DND-41 (cell line): ENCODE results near the gene KRTAP9-6.
"Not testable (repeated sequence)": the region's sequence is repeated elsewhere in the genome, so short reads cannot be mapped to it uniquely, and the experiment has no call there.

ENCODE experiments used
- ATAC-seq: fragments of 200-7000 bp; cut with Tn5 transposase; 3 replicates; pipeline ENCODE4 v1.9.1; 2021; ENCODE audit warnings: low read depth; ENCODE audit not compliant: insufficient read depth
- DNase-seq: peaks from one replicate; pipeline ENCODE4 v3.0.0-alpha.2; 2020
- H2AFZ ChIP-seq: 2 replicates; pipeline ENCODE4 v1.6.0; 2012; ENCODE audit warnings: low read depth, low read length
- H3K27ac ChIP-seq: 2 replicates; pipeline ENCODE4 v1.5.1; 2012; ENCODE audit warnings: low read length, inconsistent platforms
- H3K27me3 ChIP-seq: fragments of 200-600 bp; sonication (generic); 2 replicates; pipeline ENCODE4 v1.6.0; 2012; ENCODE audit warnings: low read length, mild to moderate bottlenecking, inconsistent platforms; ENCODE audit not compliant: insufficient read depth, poor library complexity
- H3K36me3 ChIP-seq: 2 replicates; pipeline ENCODE4 v1.5.1; 2012; ENCODE audit warnings: low read length, inconsistent platforms; ENCODE audit not compliant: insufficient read depth
- H3K4me1 ChIP-seq: 2 replicates; pipeline ENCODE4 v1.5.1; 2012; ENCODE audit warnings: mild to moderate bottlenecking, low read length; ENCODE audit not compliant: insufficient read depth
- H3K4me2 ChIP-seq: 2 replicates; pipeline ENCODE4 v1.6.0; 2012; ENCODE audit warnings: mild to moderate bottlenecking, moderate library complexity, low read length, inconsistent platforms; ENCODE audit not compliant: insufficient read depth
- H3K4me3 ChIP-seq, 2 experiments: fragments of 200-600 bp in 1 of 2; shearing (Covaris generic) in 1 of 2; 2 replicates each; pipeline ENCODE4 v1.5.1; 2012 to 2016; ENCODE audit warnings: inconsistent platforms in 2 of 2, low read length in 2 of 2, mild to moderate bottlenecking in 2 of 2, low read depth in 1 of 2, moderate library complexity in 1 of 2
- H3K79me2 ChIP-seq: 2 replicates; pipeline ENCODE4 v1.6.0; 2012; ENCODE audit warnings: low read length, inconsistent platforms; ENCODE audit not compliant: insufficient read depth
- H3K9ac ChIP-seq: 2 replicates; pipeline ENCODE4 v1.6.0; 2012; ENCODE audit warnings: low read depth, mild to moderate bottlenecking, inconsistent platforms, low read length, moderate library complexity
- H3K9me3 ChIP-seq: 2 replicates; pipeline ENCODE4 v1.5.1; 2012; ENCODE audit warnings: low read length, moderate library complexity, mild to moderate bottlenecking, inconsistent platforms; ENCODE audit not compliant: insufficient read depth, severe bottlenecking
- H4K20me1 ChIP-seq: 2 replicates; pipeline ENCODE4 v1.6.0; 2012; ENCODE audit warnings: low read length; ENCODE audit not compliant: insufficient read depth
- CTCF ChIP-seq: IDR thresholded peaks from 2 replicates; pipeline ENCODE4 v1.5.1; 2012; ENCODE audit warnings: borderline replicate concordance, low read length, moderate library complexity, mild to moderate bottlenecking; ENCODE audit not compliant: poor library complexity, severe bottlenecking; ENCODE audit errors: extremely low read depth
- EZH2 ChIP-seq: IDR thresholded peaks from 3 replicates; pipeline ENCODE4 v1.6.1; 2012; ENCODE audit warnings: borderline replicate concordance, low read depth, mild to moderate bottlenecking, moderate library complexity, low read length, inconsistent platforms; ENCODE audit not compliant: severe bottlenecking

Gene KRTAP9-6

GRCh38 chr17:41263212-41263611 is 2.0 kb upstream of the KRTAP9-6 start:
- no peak overlapping the region for H3K27ac ChIP-seq
- no peak overlapping the region for H2AFZ ChIP-seq
- no peak for ATAC-seq
- H3K4me1 ChIP-seq, result no peaks in the 10 kb centered on the region
- no peaks in the 10 kb centered on the region for H3K9me3 ChIP-seq
- no peaks in the 10 kb centered on the region for H3K36me3 ChIP-seq
- H3K9ac ChIP-seq, result no peak overlapping the region
- H4K20me1 ChIP-seq, result no peaks in the 10 kb centered on the region
- no peak overlapping the region for H3K4me2 ChIP-seq
- no peak for DNase-seq
- no peak overlapping the region for H3K4me3 ChIP-seq
- H3K79me2 ChIP-seq, result no peaks in the 10 kb centered on the region
- peaks cover 13% of the 10 kb centered on the region for H3K27me3 ChIP-seq
- no peak for TF ChIP-seq CTCF
- no peak for TF ChIP-seq EZH2

GRCh38 chr17:41264599-41264998 is 579 bp upstream of the KRTAP9-6 start:
- ATAC-seq (no peak), DNase-seq (no peak)
- peaks cover 13% of the 10 kb centered on the region for H3K27me3 ChIP-seq
- H3K9me3 ChIP-seq, result no peaks in the 10 kb centered on the region
- no peak overlapping the region for H3K4me3 ChIP-seq
- H3K4me2 ChIP-seq, result no peak overlapping the region
- H3K27ac ChIP-seq, result no peak overlapping the region
- no peak for TF ChIP-seq EZH2
- no peak for TF ChIP-seq CTCF
- H3K36me3 ChIP-seq, result no peaks in the 10 kb centered on the region
- H3K79me2 ChIP-seq, result no peaks in the 10 kb centered on the region
- H2AFZ ChIP-seq, result no peak overlapping the region
- no peaks in the 10 kb centered on the region for H3K4me1 ChIP-seq
- no peak overlapping the region for H3K9ac ChIP-seq
- H4K20me1 ChIP-seq, result no peaks in the 10 kb centered on the region

- Histone ChIP-seq H3K9ac (no peak overlapping the region), H3K9me3 (no peaks in the 10 kb centered on the region), H2AFZ (no peak overlapping the region), H3K27ac (no peak overlapping the region), H3K27me3 (peaks cover 10% of the 10 kb centered on the region), H3K36me3 (no peaks in the 10 kb centered on the region), H4K20me1 (no peaks in the 10 kb centered on the region), H3K79me2 (no peaks in the 10 kb centered on the region), H3K4me3 (no peak overlapping the region), H3K4me1 (no peaks in the 10 kb centered on the region), H3K4me2 (no peak overlapping the region)
- no peak for ATAC-seq
- no peak for TF ChIP-seq EZH2
- no peak for TF ChIP-seq CTCF
- DNase-seq, result no peak
Observed at GRCh38 chr17:41267711-41268110, 2.5 kb downstream of the KRTAP9-6 start.

- H3K9ac ChIP-seq, H2AFZ ChIP-seq, H3K36me3 ChIP-seq, H3K27me3 ChIP-seq, DNase-seq, H3K27ac ChIP-seq, H3K9me3 ChIP-seq, H3K4me2 ChIP-seq, H3K4me1 ChIP-seq, H3K4me3 ChIP-seq, H4K20me1 ChIP-seq, ATAC-seq, H3K79me2 ChIP-seq: not testable (repeated sequence)
Observed at GRCh38 chr17:41271323-41271722, 6.1 kb downstream of the KRTAP9-6 start.
